Activated CD4-positive, alpha-beta T cell treated with anti-CD3 and anti-CD28 coated beads, Interleukin-2, Interleukin-4, amounts not matched to agents 100 ng/mL and 50 ng/mL, durations not matched to agents 16 hours and 8 hours (primary cell): Measurements from ENCODE around the gene APOB.

Source experiments
- DNase-seq: peaks from one replicate; pipeline ENCODE4 v3.0.0-alpha.2; 2020; ENCODE audit warnings: low spot score

APOB gene

DNA sequence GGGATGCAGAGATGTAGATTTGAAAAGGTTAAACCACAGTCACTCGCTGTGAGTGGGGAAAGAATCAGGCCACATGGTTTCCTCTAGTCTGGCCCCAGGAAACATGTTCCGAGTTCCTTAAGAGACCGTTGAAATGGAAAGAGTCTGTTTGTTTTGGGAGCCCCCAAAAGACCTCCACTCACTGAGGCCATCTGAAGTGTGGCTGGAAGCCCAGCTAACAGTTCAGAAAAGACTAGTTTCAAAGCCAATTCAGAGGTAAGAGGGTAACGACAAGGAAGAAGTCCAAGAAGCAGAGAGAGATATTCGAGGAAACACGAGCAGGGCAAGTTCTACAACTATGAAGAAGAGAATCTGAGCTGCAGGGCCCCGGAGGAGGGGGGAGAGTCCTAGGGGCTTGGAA lies 61.0 kb downstream of the APOB start:
- no peak for DNase-seq

DNA sequence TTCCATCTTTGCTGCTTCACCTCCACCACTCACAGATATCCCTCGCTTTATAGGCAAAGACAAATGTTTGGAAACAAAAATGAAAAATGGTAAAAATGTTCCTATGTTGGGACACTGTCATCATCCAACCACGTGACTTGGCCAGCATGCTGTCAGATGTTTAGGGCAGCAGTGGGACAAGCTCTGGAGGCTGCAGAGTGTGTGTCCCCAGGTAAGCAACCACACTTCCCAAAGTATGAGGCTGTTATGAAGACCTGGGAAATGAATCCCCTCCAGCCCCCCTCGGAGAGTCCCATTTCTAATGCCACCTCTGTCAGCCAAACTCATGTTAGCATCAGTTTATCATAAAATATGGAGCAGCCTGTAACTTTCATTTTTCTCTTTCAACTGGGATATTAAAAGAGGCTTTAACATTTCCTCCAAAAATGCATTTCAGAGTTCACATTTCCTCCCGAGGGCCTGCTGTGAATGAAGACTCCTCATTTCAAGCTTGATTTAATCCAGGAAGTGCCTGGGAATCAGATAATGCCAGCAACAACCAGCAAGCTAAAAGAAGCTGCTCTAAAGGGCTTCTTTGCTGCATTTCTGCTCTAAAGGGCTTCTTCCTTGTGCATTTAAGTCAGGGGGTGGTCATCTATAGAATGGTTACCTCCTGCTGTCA lies 66.2 kb downstream of the APOB start:
- DNase-seq: no peak

DNA sequence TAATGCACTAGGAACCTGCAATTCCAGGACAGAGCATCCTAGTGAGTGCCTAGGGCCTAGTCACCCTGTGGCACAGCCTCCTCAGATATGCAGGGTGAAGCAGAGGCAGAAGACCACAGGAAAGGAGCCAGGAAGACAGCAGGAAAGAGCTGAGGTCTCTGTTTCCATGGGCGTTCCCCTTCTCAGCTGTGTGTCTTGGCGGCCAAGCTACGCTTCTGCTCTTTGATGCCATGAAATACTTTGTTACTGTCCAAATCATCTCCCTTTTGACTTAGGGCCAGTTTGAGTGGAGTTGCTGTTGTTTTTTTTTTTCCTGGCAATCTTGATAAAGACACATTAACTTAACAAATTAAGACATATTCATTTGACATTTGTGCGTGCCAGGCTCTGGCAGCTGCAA lies 67.3 kb downstream of the APOB start:
- no peak for DNase-seq

GRCh38 chr2:20972792-20973565 lies 70.9 kb downstream of the APOB start:
- no peak for DNase-seq

DNA sequence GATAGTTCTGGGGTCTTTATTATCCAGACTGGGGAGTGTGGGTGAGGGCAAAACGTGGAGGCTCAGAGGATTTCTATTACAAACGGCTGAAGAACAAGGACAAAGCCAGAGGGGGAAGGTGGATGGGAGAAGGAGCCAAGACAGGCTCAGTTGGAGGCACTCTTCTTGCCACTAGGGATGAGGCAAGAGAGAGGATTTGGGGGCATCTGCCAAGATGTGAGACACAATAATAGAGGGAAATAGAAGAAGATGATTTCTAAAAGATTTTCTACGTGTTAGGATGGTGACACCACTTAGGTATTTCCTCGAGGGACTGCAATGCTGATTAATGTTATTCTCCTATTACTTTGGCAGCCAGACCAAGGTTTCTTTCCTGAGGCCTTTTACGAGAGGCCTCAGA lies 71.8 kb downstream of the APOB start:
- DNase-seq: no peak

- no peak for DNase-seq
These were observed 73.8 kb downstream of the APOB start for GRCh38 chr2:20970068-20970467.

- no peak for DNase-seq
These were observed 77.7 kb downstream of the APOB start for GRCh38 chr2:20966061-20966595.

GRCh38 chr2:20965221-20965620 lies 78.7 kb downstream of the APOB start:
- DNase-seq: no peak

DNA sequence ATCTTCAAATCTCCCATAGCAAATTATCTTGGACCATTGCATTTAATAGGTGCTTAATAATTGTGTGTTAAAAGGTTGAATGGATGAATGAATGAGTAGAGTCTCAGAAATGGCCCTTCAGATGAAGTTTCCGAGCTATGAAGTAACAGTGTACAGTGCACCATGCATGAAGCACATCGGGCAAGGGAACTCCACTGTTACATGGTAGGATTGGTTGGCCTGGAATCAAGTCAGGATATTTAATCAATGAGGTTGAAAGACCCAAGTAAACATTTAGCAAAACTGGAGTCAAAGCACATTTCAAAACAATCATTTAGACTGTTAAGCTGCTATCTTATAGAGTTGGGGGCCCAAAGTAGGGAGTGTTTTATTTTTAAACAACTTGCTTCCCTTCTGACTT lies 80.0 kb downstream of the APOB start:
- DNase-seq: no peak

- DNase-seq: peak; percentile 69
These were observed 80.8 kb downstream of the APOB start for GRCh38 chr2:20962939-20963557.

- no peak for DNase-seq
These were observed 82.0 kb downstream of the APOB start for GRCh38 chr2:20961858-20962257.

GRCh38 chr2:20960003-20960402 lies 83.9 kb downstream of the APOB start:
- no peak for DNase-seq

GRCh38 chr2:20959252-20959651 lies 84.6 kb downstream of the APOB start:
- no peak for DNase-seq

DNA sequence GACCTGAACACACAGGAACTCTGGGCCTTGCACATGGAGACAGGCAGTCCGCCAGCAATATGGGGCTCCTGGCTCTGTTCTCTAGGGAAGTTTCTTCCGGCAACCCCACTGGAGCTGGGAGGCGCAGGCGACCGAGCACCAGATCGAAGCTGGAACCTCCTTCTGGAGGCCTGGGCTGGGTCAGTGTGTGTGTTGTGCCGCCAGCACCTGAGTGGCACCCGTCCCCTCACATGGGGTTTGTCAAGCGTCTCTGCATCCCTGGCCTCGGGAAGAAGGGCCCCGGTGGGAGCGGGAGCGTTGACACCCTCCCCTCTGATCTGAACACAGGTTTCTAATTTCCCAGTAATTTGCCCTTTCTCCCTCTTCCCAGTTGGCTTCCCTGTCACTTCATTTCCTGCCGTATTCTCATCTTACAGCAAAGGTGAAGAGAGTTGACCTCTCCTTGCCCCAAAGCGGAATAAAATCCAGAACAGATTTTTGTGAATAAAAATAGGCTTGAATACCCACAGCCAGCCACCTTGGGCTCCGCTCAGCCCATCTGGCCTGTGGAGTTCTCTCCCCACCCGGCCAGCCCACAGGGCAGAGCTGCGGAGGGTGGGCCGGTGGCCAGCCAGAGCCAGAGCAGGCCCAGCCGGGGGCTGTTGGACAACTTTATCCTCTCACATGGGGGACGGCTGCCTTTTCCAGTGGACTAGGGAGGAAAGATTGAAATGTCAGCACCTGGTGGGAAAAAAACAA lies 85.9 kb downstream of the APOB start:
- no peak for DNase-seq

DNA sequence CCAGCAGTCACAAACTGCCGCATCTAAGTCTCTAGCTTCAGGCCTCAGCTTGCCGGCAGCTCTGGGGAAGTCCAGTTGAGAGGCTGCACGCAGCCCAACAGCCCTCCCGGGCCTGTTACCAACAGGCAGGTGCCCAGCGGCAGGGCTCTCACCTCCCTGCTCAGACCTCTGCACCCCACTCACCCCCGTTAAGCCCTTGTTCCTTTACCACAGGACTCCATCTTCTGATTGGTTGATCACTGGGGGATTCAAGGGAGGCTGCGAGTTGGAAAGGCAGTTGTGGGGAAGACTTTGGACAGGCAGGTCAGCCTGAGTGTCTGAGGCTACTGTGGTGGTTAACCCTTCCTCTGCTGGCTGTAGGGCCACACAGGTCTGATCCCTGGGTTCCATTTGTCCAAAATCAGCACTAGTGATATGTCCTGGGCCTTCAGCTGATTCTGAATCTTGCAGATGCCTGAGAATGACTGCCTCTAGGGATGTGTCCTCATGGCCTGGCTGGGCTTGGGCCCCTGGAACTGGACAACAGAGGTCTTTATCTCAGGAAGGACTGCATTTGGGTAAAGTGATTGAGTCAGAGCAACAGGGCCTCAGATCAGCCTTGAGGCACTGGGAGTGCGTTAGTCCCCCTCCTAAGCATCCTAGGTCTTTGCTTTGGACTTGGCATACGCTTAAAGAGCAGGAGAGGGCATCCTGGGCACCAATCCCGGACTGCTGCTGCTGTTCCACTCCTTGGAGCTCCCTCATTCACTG lies 88.4 kb downstream of the APOB start:
- no peak for DNase-seq

DNA sequence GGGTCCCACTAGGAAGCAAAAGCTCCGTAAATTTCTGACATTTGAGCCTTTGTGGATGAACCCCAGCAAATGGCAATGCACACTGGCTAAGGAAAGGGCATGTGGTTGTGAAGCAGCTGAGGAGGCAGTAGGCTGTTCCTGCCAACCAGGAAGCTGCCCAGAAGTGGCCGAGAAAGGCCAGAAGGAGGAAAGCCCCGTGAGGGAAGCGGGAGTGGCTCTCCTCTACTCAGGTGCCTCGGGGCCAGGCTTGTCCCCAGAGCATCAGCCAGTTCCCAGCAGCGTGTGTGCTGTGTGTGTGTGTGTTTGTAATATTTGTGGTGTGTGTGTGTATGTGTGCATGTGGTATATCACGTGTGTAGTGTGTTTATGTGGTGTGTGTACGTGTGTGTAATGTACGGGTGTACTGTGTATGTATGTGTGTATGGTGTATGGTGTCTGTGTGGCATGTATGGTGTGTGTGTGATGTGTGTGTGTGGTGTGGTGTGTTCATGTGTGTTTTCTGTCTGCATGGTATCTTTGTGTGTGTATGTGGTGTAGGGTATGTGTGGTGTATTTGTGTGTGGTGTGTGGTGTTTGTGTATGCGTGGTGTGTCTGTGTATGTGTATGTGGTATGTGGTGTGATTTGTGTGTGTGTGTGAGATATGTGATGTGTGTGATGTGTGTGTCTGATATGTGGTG lies 90.6 kb downstream of the APOB start:
- no peak for DNase-seq
